Gastrocnemius medialis (tissue), 4 donors: Measurements from ENCODE around the gene COPS8. TPM values are rescaled to one million over a fixed set of nuclear protein-coding genes. Genes with fewer than 3 reads are reported as not detected.

Experiments
- ATAC-seq, 2 donors: fragments of 150-250 bp; one replicate each; pipeline ENCODE4 v1.9.1; 2016
- DNase-seq, 2 donors: peaks; one replicate each; pipeline ENCODE4 v3.0.0-alpha.2; 2019
- H3K27ac ChIP-seq, 4 donors: fragments of 200-600 bp; sonication (generic); 1 replicate in 1 of 4; 2 replicates in 3 of 4; pipeline ENCODE4 v1.5.1; 2016 to 2018; ENCODE audit warnings: mild to moderate bottlenecking in 2 of 4, moderate library complexity in 1 of 4
- H3K27me3 ChIP-seq, 3 donors: fragments of 200-600 bp; sonication (generic) in 2 of 3; 1 replicate in 1 of 3; 2 replicates in 2 of 3; pipeline versions ENCODE4 v1.5.1 to v1.6.0; 2016 to 2019; ENCODE audit warnings: mild to moderate bottlenecking in 1 of 3, moderate library complexity in 1 of 3
- H3K36me3 ChIP-seq, 2 donors: fragments of 200-600 bp; sonication (generic) in 1 of 2; one replicate each; pipeline ENCODE4 v1.5.1; 2017 to 2018
- H3K4me1 ChIP-seq, 2 donors: fragments of 200-600 bp; sonication (generic) in 1 of 2; one replicate each; pipeline ENCODE4 v1.5.1; 2016 to 2017; ENCODE audit warnings: mild to moderate bottlenecking in 2 of 2
- H3K4me3 ChIP-seq, 4 donors: fragments of 200-600 bp; sonication (generic) in 3 of 4; 1 replicate in 1 of 4; 2 replicates in 3 of 4; pipeline ENCODE4 v1.5.1; 2016 to 2019; ENCODE audit warnings: mild to moderate bottlenecking in 2 of 4
- H3K9me3 ChIP-seq, 3 donors: fragments of 200-600 bp; sonication (generic) in 2 of 3; 1 replicate in 1 of 3; 2 replicates in 2 of 3; pipeline ENCODE4 v1.5.1; 2016 to 2019
- CTCF ChIP-seq, 5 experiments: fragments of 450-650 bp in 3 of 5; fragments of 200-600 bp in 2 of 5; sonication (generic) in 2 of 5; IDR thresholded peaks in 4 of 5; conservative IDR thresholded peaks in 1 of 5; 1 replicate in 4 of 5; 2 replicates in 1 of 5; pipeline ENCODE4 v1.5.1; 2016 to 2019; ENCODE audit warnings: antibody characterized with exemption in 5 of 5, mild to moderate bottlenecking in 3 of 5, moderate library complexity in 3 of 5
- POLR2A ChIP-seq, 2 donors: fragments of 450-650 bp; IDR thresholded peaks; one replicate each; pipeline ENCODE4 v1.6.1; 2017; ENCODE audit warnings: antibody characterized with exemption in 2 of 2, mild to moderate bottlenecking in 2 of 2, moderate library complexity in 2 of 2
- in situ Hi-C, 4 donors: fragments of 200-750 bp; cut with MboI; loops; one replicate each; pipeline versions ENCODE4 v1.15.0 to v1.8.0; 2017; ENCODE audit warnings: low sequenced_read_pairs in 4 of 4
- intact Hi-C: fragments of 100-400 bp; cut with DNase I; formaldehyde crosslinking; loops from one replicate; pipeline ENCODE4 v1.15.1; 2023; ENCODE audit warnings: low total_unique reads
- total RNA-seq, 4 donors: library from RNA; depleted of rRNA; stranded (reverse); fragments of >200 nt; gene quantifications; one replicate each; pipeline versions ENCODE4 v1.1.0 to v1.2.3, GENCODE V29; 2016

COPS8 gene
- total RNA-seq, 4 donors from 2014 or later: 353 to 709 (median 642) TPM

GRCh38 chr2:237118025-237118424 is 32.3 kb downstream of the COPS8 start:
- DNase-seq (no peak), ATAC-seq (no peak)
- Histone ChIP-seq H3K36me3 (no peaks in the 10 kb centered on the region), H3K27me3 (no peaks in the 10 kb centered on the region), H3K4me1 (peaks cover 11 to 13% of the 10 kb centered on the region in 2 donors), H3K4me3 (no peak overlapping the region), H3K9me3 (no peaks in the 10 kb centered on the region), H3K27ac (peak overlapping the region; percentile 28 to 58 (median 42))
- in situ Hi-C loops (no loop called here), intact Hi-C loops (no loop called here)
- TF ChIP-seq CTCF (IDR thresholded peaks at IDR 0.05 in 4 of 5, conservative IDR thresholded peaks at IDR 0.05 in 1 of 5): no peak
- TF ChIP-seq POLR2A (IDR thresholded peaks at IDR 0.05): no peak

DNA sequence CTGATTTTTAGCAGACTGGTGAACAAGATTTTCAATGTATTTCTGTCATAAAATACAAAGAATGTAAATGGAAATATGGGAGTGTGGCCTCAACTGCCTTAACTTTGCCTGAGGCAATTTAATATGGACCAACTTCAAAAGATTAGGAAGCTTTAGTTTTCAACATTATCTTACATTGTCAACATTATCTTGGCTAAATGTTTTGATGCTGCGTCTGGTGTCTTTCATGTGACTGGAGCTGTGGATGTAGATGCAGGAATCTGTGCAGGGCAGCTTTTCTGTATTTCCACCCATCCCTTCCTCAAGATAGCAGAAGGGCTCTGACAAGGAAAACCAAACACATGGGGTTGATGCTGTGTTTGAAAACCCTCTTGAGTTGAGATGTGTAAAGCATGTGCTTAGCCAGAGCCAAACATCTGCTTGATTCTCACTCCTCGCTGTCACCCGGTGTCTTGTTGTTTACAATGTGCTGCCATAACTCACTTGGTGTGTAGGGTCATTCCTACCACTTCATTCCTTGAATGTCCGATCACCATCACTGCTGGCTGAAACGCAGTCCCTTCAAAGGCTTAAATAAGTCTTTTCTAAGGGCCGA is 33.0 kb downstream of the COPS8 start:
- TF ChIP-seq POLR2A (IDR thresholded peaks at IDR 0.05) (no peak), CTCF (IDR thresholded peaks at IDR 0.05 in 4 of 5, conservative IDR thresholded peaks at IDR 0.05 in 1 of 5) (no peak)
- Histone ChIP-seq H3K4me1 (peaks cover 11 to 13% of the 10 kb centered on the region in 2 donors), H3K27me3 (no peaks in the 10 kb centered on the region), H3K4me3 (no peak overlapping the region), H3K27ac (peak overlapping the region; percentile 28 to 58 (median 38)), H3K9me3 (no peaks in the 10 kb centered on the region), H3K36me3 (no peaks in the 10 kb centered on the region)
- in situ Hi-C loops (no loop called here), intact Hi-C loops (no loop called here)
- no peak for DNase-seq
- ATAC-seq: peak in 1 of 2 donors; percentile 32

GRCh38 chr2:237120916-237121315 is 35.2 kb downstream of the COPS8 start:
- in situ Hi-C loops: loop anchor here in 2 of 4 donors (10.0 kb wide), 2 partner anchors 294 to 354 kb away; partner anchors contain the start of gene COL6A3 (in 2 of the 2)
- no peak overlapping the region for H3K27ac ChIP-seq

DNA sequence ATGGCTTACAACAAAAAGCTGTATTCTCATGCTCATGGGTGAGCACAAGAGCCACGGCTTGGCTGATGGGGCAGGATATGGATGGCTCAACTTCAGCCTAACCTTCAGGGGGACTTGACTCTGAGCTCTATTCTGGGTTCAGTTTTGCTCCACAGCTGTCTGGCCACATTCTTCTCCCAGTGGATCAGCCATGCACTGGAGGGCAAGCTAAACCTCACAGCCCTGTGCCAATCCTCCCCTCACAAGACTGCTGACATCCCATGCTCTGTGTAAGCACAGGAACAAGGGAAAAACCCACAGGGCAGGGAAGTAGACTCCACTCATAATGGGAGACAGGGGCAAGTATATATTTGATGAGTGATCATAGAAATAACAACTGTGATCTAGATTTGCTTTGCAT is 35.6 kb downstream of the COPS8 start:
- H3K9me3 ChIP-seq: no peaks in the 10 kb centered on the region
- H3K4me3 ChIP-seq: no peak overlapping the region
- in situ Hi-C loops: loop anchor here in 2 of 4 donors (10.0 kb wide), 2 partner anchors 293 to 353 kb away; partner anchors contain the start of gene COL6A3 (in 2 of the 2)
- peaks cover 11 to 13% of the 10 kb centered on the region in 2 donors for H3K4me1 ChIP-seq
- no peak overlapping the region for H3K27ac ChIP-seq
- intact Hi-C loops: loop anchor here (5.0 to 10.0 kb wide), 2 partner anchors 291 to 353 kb away; partner anchors contain the start of gene COL6A3
- H3K27me3 ChIP-seq: no peaks in the 10 kb centered on the region
- DNase-seq (no peak), ATAC-seq (no peak)
- H3K36me3 ChIP-seq: no peaks in the 10 kb centered on the region
- TF ChIP-seq CTCF (IDR thresholded peaks at IDR 0.05 in 4 of 5, conservative IDR thresholded peaks at IDR 0.05 in 1 of 5) (no peak), POLR2A (IDR thresholded peaks at IDR 0.05) (no peak)

More at GRCh38 chr2:237120916-237121315, 35.2 kb downstream of the COPS8 start:
- intact Hi-C loops: loop anchor here (5.0 to 10.0 kb wide), 2 partner anchors 291 to 354 kb away; partner anchors contain the start of gene COL6A3
- H3K36me3 ChIP-seq: no peaks in the 10 kb centered on the region
- H3K4me3 ChIP-seq: no peak overlapping the region
- no peaks in the 10 kb centered on the region for H3K9me3 ChIP-seq
- no peaks in the 10 kb centered on the region for H3K27me3 ChIP-seq
- TF ChIP-seq POLR2A (IDR thresholded peaks at IDR 0.05): no peak
- TF ChIP-seq CTCF (IDR thresholded peaks at IDR 0.05 in 4 of 5, conservative IDR thresholded peaks at IDR 0.05 in 1 of 5): no peak
- no peak for ATAC-seq
- DNase-seq: no peak
- H3K4me1 ChIP-seq: peaks cover 11 to 13% of the 10 kb centered on the region in 2 donors
